ENCODE measurements around the gene TMEM79.

DNA sequence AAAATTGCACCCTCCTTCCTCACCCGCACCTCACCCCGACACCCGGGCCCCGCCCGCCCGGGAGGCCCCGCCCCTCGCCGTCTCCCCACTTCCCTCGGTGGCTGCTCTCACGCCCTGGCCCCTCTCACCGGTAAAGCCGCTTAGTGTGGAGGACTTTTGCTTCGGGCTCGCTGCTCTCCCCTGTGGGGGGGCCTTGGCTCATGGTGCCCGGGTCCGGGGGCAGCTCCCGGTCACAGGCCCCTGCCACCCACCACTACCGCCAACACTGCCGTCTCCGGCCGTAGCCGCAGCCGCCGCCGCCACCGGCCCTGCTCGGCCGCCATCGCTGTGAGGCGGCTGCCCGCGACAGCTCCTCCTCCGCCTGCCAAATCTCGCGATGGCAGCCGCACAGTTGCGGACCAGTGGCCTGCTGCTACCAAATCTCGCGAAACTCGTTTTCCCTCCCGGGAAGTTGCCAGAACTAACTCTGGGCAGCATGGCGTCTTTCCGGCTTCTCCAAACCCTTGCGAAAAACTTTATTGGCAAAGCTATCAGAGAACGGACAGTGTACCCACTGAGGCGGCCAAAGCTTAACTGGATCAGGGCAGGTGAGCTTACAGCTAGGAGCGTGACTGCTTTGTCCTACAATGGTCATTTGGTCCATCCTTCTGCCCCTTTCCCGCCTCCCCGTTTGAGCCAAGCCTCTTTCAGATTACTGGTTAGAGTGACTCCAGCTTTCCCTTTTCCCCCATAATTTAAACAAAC lies 1.5 kb upstream of the TMEM79 start, which contains the start of gene SMG5:
- TF ChIP-seq, protein P1, sequence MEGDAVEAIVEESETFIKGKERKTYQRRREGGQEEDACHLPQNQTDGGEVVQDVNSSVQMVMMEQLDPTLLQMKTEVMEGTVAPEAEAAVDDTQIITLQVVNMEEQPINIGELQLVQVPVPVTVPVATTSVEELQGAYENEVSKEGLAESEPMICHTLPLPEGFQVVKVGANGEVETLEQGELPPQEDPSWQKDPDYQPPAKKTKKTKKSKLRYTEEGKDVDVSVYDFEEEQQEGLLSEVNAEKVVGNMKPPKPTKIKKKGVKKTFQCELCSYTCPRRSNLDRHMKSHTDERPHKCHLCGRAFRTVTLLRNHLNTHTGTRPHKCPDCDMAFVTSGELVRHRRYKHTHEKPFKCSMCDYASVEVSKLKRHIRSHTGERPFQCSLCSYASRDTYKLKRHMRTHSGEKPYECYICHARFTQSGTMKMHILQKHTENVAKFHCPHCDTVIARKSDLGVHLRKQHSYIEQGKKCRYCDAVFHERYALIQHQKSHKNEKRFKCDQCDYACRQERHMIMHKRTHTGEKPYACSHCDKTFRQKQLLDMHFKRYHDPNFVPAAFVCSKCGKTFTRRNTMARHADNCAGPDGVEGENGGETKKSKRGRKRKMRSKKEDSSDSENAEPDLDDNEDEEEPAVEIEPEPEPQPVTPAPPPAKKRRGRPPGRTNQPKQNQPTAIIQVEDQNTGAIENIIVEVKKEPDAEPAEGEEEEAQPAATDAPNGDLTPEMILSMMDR (conservative IDR thresholded peaks at IDR 0.05; ENCODE audit: low read length): no peak
- no peak for TF ChIP-seq EZH2phosphoT487 (IDR thresholded peaks at IDR 0.05; ENCODE audit: borderline replicate concordance)
